Activated T-cell treated with anti-CD3 and anti-CD28 coated beads, Interleukin-2, amount 50 U/mL, for 72 hours (primary cell): ENCODE measurements around the gene PRKCE. TPM values are rescaled to one million over a fixed set of nuclear protein-coding genes. Genes with fewer than 3 reads are reported as not detected.
"Not testable (repeated sequence)": the region's sequence is repeated elsewhere in the genome, so short reads cannot be mapped to it uniquely, and the experiment has no call there.

Experiments
- ATAC-seq, 2 donors: fragments of 150-1000 bp; cut with Tn5 transposase; replicated peaks in 1 of 2; 2 replicates each; pipeline ENCODE4 v1.10.0; 2021; ENCODE audit warnings: moderate library complexity in 2 of 2, mild to moderate bottlenecking in 1 of 2
- DNase-seq, 2 donors: peaks; one replicate each; pipeline ENCODE4 v3.0.0; 2021 to 2022; ENCODE audit warnings: mixed read lengths in 1 of 2
- H3K27ac Mint-ChIP-seq: one replicate; pipeline ENCODE4 v1.8.0; 2022; ENCODE audit warnings: mild to moderate bottlenecking, moderate library complexity, mixed read lengths
- H3K27me3 Mint-ChIP-seq: one replicate; pipeline ENCODE4 v1.8.0; 2022; ENCODE audit warnings: low read depth, mixed read lengths
- H3K36me3 Mint-ChIP-seq, 2 donors: one replicate each; pipeline ENCODE4 v1.8.0; 2022; ENCODE audit warnings: mixed read lengths in 2 of 2, mild to moderate bottlenecking in 1 of 2; ENCODE audit not compliant: insufficient read depth in 2 of 2
- H3K4me1 Mint-ChIP-seq: one replicate; pipeline ENCODE4 v1.8.0; 2022; ENCODE audit warnings: low read depth, mixed read lengths
- H3K4me3 Mint-ChIP-seq, 2 donors: one replicate each; pipeline ENCODE4 v1.8.0; 2022; ENCODE audit warnings: mild to moderate bottlenecking in 2 of 2, mixed read lengths in 2 of 2, moderate library complexity in 2 of 2
- H3K9me3 Mint-ChIP-seq, 2 donors: one replicate each; pipeline ENCODE4 v1.8.0; 2022; ENCODE audit warnings: mixed read lengths in 2 of 2
- total RNA-seq, 2 donors: library from RNA; stranded (reverse); gene quantifications; one replicate each; pipeline ENCODE4 v1.2.3, GENCODE V29; 2022

Gene PRKCE
- total RNA-seq, 2 donors from 2014 or later, result 19.3 to 35.3 TPM

DNA sequence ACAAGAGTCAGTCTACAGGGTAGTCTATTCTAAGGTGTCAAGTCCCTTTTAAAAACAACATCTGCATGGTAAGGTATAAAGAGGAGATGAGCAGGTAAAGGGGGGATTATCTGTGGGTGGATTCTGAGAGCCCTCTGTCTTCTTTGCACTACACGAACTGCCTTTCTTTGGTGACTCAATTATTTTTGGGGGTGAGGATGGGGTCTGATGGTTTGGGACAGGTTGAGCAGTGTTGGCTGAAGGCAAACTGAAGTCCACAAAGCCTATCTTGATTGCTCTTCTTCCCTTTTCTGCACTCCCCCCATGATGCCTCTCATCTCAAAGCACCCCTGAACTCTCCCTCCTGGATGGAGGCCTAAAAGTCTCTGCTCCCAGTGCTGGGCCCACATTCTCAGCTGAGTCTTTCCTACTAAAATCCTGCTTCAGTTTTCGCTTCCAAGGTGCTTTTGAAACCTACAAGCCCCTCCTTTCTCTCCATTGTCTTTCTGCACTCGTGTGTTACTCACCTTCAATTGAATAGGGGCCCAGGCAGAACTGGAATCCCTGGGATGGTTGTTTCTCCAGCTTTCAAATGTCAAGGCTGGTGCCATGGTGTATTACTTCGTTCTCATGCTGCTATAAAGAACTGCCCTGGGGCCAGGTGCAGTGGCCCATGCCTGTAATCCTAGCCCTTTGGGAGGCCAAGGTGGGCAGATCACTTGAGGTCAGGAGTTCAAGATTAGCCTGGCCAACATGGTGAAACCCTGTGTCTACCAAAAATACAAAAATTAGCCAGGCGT is 64.3 kb downstream of the PRKCE start:
- Mint-ChIP-seq H3K27ac (no peak overlapping the region), H3K9me3 (no peaks in the 10 kb centered on the region), H3K27me3 (no peaks in the 10 kb centered on the region), H3K4me1 (no peaks in the 10 kb centered on the region), H3K4me3 (no peak overlapping the region), H3K36me3 (no peaks in the 10 kb centered on the region)
- ATAC-seq (no peak), DNase-seq (no peak)

DNA sequence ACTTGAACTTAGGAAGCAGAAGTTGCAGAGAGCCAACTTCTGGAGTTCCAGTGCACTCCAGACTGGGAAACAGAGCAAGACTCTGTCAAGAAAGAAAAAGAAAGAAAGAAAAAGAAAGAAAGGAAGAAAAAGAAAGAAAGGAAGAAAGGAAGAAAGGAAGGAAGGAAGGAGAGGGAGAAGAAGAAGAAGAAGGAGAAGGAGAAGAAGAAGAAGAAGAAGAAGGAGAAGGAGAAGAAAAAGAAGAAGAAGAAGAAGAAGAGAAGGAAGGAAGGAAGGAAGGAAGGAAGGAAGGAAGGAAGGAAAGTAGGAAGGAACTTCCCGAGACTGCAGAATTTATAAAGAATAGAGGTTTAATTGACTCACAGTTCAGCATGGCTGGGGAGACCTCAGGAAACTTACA is 65.0 kb downstream of the PRKCE start:
- H3K4me3 Mint-ChIP-seq, H3K9me3 Mint-ChIP-seq, DNase-seq, H3K4me1 Mint-ChIP-seq, H3K27ac Mint-ChIP-seq, ATAC-seq, H3K36me3 Mint-ChIP-seq, H3K27me3 Mint-ChIP-seq: not testable (repeated sequence)

- no peaks in the 10 kb centered on the region for H3K4me1 Mint-ChIP-seq
- DNase-seq, result no peak
Observed at GRCh38 chr2:45716915-45717314, 65.4 kb downstream of the PRKCE start.

DNA sequence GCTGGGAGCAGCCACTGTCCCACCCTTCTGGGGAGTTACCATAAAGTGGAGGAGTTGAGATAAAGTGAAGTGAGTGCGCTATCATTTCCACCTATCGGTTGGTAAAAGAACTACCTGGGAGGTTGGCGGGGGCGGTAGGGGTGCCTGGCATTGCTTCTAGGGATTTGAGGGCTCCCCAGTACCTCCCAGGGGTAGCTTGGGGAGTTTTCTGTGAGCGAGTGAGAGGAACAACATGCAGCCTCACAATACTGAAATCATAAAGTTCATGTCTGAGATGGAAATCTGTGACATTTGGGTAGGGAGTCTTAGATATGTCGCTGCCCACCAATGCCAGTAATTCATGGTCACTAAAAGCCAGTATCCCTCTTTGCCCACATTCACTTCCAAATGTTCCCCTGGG is 68.7 kb downstream of the PRKCE start:
- H3K4me3 Mint-ChIP-seq, result no peak overlapping the region
- H3K9me3 Mint-ChIP-seq, result no peaks in the 10 kb centered on the region
- DNase-seq, result no peak
- H3K4me1 Mint-ChIP-seq, result peaks cover 12% of the 10 kb centered on the region
- ATAC-seq, result no peak
- no peak overlapping the region for H3K27ac Mint-ChIP-seq
- H3K36me3 Mint-ChIP-seq, result no peaks in the 10 kb centered on the region
- no peaks in the 10 kb centered on the region for H3K27me3 Mint-ChIP-seq

More at GRCh38 chr2:45716915-45717314, 65.4 kb downstream of the PRKCE start:
- no peaks in the 10 kb centered on the region for H3K36me3 Mint-ChIP-seq
- no peak overlapping the region for H3K27ac Mint-ChIP-seq
- ATAC-seq, result no peak
- H3K9me3 Mint-ChIP-seq, result no peaks in the 10 kb centered on the region
- H3K4me3 Mint-ChIP-seq, result no peak overlapping the region
- H3K27me3 Mint-ChIP-seq, result no peaks in the 10 kb centered on the region

DNA sequence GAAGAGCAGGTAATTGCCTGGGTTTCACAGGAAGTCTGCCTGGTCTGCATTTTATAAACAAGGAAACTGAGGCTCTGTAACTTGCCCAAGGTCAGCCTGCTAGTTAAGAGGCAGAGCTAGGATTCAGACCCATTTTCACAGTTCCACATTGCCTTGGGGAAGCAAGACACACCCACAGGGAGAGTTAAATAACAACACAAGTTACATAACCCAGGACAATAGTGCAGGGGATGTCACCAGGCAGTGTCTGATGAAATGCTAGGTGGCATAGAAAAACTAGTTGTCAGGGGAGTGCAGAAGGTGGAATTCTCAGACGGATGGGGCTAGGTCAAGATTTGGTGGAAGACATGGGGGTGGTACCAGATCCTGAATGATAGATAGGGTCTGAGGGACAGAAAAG is 69.7 kb downstream of the PRKCE start:
- Mint-ChIP-seq H3K27me3 (no peaks in the 10 kb centered on the region), H3K4me1 (peaks cover 12% of the 10 kb centered on the region), H3K27ac (no peak overlapping the region), H3K36me3 (no peaks in the 10 kb centered on the region), H3K9me3 (no peaks in the 10 kb centered on the region), H3K4me3 (no peak overlapping the region)
- ATAC-seq, result no peak
- DNase-seq, result no peak

DNA sequence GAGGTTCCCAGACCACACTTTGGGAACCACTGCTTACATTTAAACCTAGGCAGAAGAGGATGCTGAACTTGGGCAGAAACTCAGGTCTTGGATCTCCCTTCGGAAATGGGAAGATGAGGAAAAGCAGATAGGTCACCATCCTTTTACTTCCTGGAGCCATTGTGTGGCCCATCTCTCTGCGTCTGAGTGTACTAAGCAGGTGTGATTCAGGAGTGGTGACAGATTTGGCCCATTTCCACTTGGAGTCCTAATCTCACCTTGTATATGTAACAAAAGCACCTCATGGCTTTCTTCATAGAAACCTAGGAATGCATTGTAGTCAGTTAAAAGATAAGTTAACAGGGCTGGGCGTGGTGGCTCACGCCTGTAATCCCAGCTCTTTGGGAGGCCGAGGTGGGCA is 71.0 kb downstream of the PRKCE start:
- no peaks in the 10 kb centered on the region for H3K9me3 Mint-ChIP-seq
- ATAC-seq, result no peak
- H3K36me3 Mint-ChIP-seq, result no peaks in the 10 kb centered on the region
- peaks cover 12% of the 10 kb centered on the region for H3K4me1 Mint-ChIP-seq
- H3K27ac Mint-ChIP-seq, result no peak overlapping the region
- no peak overlapping the region for H3K4me3 Mint-ChIP-seq
- no peaks in the 10 kb centered on the region for H3K27me3 Mint-ChIP-seq
- no peak for DNase-seq

DNA sequence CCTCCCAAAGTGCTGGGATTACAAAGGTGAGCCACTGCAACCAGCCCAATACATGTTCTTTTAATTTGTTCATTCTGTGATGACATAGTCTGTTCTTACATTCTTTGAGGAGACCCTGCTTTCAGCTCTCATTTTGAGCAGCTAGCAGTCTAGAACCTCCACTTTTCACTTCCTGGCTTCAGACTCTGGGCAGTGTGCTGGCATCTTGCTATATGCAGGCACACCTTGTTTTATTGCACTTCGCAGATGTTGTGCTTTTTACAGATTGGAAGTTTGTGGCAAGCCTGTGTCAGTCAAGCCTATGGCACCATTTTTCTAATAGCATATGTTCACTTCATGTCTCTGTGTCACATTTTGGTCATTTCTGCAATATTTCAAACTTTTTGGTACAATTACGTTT is 72.4 kb downstream of the PRKCE start:
- Mint-ChIP-seq H3K36me3 (no peaks in the 10 kb centered on the region), H3K27me3 (no peaks in the 10 kb centered on the region), H3K4me1 (peaks cover 12% of the 10 kb centered on the region), H3K9me3 (no peaks in the 10 kb centered on the region), H3K27ac (no peak overlapping the region), H3K4me3 (no peak overlapping the region)
- DNase-seq (no peak), ATAC-seq (no peak)

- H3K27ac Mint-ChIP-seq, result no peak overlapping the region
- H3K27me3 Mint-ChIP-seq, result no peaks in the 10 kb centered on the region
- H3K36me3 Mint-ChIP-seq, result no peaks in the 10 kb centered on the region
- peaks cover 12% of the 10 kb centered on the region for H3K4me1 Mint-ChIP-seq
- ATAC-seq, result no peak
- H3K9me3 Mint-ChIP-seq, result no peaks in the 10 kb centered on the region
- DNase-seq, result no peak
- peak overlapping the region in 1 of 2 donors; percentile 1 for H3K4me3 Mint-ChIP-seq
Observed at GRCh38 chr2:45724335-45724734, 72.9 kb downstream of the PRKCE start.

DNA sequence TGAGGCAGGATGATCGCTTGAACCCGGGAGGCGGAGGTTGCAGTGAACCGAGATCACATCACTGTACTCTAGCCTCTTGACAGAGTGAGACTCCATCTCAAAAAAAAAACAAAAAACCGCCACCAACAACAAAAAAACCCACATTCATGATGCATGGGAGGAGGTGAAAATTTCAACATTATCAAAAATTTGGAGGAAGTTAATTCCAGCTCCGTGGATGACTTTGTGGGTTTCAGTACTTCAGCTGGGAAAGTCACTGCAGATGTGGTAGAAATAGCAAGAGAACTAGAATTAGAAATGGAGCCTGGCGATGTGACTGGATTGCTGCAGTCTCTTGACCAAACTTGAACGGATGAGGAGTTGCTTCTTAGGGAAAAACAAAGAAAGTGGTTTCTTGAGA is 74.3 kb downstream of the PRKCE start:
- DNase-seq (no peak), ATAC-seq (no peak)
- no peak overlapping the region for H3K27ac Mint-ChIP-seq
- H3K4me3 Mint-ChIP-seq, result no peak overlapping the region
- no peaks in the 10 kb centered on the region for H3K27me3 Mint-ChIP-seq
- H3K36me3 Mint-ChIP-seq, result no peaks in the 10 kb centered on the region
- H3K9me3 Mint-ChIP-seq, result no peaks in the 10 kb centered on the region
- peaks cover 12% of the 10 kb centered on the region for H3K4me1 Mint-ChIP-seq

DNA sequence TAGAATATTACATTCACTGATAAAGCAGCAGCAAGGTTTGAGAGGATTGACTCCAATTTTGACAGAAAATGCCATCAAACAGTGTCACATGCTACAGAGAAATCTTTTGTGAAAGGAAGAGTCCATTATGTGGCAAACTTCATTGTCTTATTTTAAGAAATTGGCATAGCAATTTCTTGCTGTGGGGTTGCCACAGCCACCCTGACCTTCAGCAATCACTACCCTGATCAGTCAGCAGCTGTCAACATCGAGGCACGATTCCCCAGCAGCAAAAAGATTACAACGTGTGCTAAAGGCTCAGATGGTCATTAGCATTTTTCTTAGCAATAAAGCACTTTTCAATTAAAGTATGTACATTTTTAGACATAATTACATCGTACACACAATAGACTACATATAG is 74.7 kb downstream of the PRKCE start:
- DNase-seq, result no peak

DNA sequence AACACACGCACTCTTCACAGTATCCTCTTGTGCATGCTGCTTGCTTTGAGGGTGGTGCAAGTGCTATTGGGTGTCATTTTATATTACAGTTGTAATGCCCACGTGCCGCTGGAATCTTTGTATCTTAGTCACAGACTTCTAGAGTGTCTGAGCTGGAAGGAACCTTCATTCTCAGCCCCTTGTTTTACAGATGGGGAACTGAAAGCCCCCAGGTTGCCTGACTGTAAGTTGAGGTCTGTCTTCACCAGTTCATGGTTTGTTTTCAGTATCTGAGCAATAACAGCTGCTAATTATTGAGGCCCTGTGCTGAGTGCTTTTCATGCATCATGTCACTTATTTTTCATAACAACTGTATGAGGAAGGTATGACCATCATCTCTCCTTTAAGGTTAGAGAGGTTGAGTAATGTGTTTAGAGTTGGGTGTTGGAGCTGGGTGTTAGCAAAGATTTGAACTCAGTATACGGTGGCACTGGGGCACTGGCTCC is 77.0 kb downstream of the PRKCE start:
- Mint-ChIP-seq H3K4me1 (peaks cover 11% of the 10 kb centered on the region), H3K36me3 (no peaks in the 10 kb centered on the region)

More for the DNA sequence above, 74.7 kb downstream of the PRKCE start:
- Mint-ChIP-seq H3K27me3 (no peaks in the 10 kb centered on the region), H3K4me3 (no peak overlapping the region), H3K36me3 (no peaks in the 10 kb centered on the region), H3K9me3 (no peaks in the 10 kb centered on the region), H3K27ac (no peak overlapping the region), H3K4me1 (peaks cover 12% of the 10 kb centered on the region)
- no peak for ATAC-seq

DNA sequence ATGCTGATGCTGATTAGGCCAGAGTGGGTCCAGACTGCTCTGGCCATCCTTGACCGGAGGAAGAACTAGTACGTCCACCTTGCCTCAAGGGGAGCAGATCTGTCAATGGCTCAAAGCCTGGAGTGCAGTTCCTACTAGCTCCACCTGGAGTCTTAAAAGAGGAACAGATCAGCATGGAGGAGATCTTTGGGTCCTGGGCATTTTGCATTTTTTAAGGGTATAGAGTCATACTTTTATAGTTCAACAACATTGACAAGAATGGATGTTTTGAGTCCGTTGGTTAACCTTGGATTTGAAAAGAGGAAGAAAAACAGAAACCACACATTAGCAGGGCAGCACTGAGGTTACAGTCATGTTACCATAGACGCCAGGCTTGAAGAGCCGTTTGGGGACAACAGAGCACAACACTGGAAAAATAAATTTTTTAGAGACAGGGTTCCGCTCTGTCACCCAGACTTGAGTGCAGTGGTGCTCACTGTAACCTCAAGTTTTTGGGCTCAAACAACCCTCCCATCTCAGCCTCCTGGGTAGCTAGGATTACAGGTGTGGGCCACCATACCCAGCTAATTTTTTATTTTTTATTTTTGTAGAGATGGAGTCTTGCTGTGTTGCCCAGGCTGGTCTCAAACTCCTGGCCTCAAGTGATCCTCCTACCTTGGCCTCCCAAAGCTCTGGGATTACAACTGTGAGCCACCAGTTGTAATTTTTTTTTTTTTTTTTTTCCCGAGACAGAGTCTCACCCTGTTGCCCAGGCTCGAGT is 78.5 kb downstream of the PRKCE start:
- H3K36me3 Mint-ChIP-seq, result no peaks in the 10 kb centered on the region
- no peak for ATAC-seq
- DNase-seq, result no peak
- no peak overlapping the region for H3K27ac Mint-ChIP-seq
- no peaks in the 10 kb centered on the region for H3K4me1 Mint-ChIP-seq
- H3K27me3 Mint-ChIP-seq, result no peaks in the 10 kb centered on the region
- H3K9me3 Mint-ChIP-seq, result no peaks in the 10 kb centered on the region
- H3K4me3 Mint-ChIP-seq, result no peak overlapping the region

More for the DNA sequence above, 77.0 kb downstream of the PRKCE start:
- no peaks in the 10 kb centered on the region for H3K27me3 Mint-ChIP-seq
- no peak overlapping the region for H3K27ac Mint-ChIP-seq
- no peak for ATAC-seq
- no peak overlapping the region for H3K4me3 Mint-ChIP-seq
- H3K9me3 Mint-ChIP-seq, result no peaks in the 10 kb centered on the region
- DNase-seq, result no peak

- DNase-seq, result no peak
- H3K4me3 Mint-ChIP-seq, result no peak overlapping the region
- no peak overlapping the region for H3K27ac Mint-ChIP-seq
- H3K36me3 Mint-ChIP-seq, result no peaks in the 10 kb centered on the region
- H3K9me3 Mint-ChIP-seq, result no peaks in the 10 kb centered on the region
- ATAC-seq, result no peak
- H3K4me1 Mint-ChIP-seq, result no peaks in the 10 kb centered on the region
- H3K27me3 Mint-ChIP-seq, result no peaks in the 10 kb centered on the region
Observed at GRCh38 chr2:45731141-45731540, 79.7 kb downstream of the PRKCE start.
